ENCODE results near the gene ADAMTS16. TPM values are rescaled to one million over a fixed set of nuclear protein-coding genes. Genes with fewer than 3 reads are reported as not detected.

The ADAMTS16 gene
- total and polyA plus RNA-seq, 9 of the 15 experiments (the other 6 are each of a cell fraction or from before 2014, with no cell fraction given) = not detected

DNA sequence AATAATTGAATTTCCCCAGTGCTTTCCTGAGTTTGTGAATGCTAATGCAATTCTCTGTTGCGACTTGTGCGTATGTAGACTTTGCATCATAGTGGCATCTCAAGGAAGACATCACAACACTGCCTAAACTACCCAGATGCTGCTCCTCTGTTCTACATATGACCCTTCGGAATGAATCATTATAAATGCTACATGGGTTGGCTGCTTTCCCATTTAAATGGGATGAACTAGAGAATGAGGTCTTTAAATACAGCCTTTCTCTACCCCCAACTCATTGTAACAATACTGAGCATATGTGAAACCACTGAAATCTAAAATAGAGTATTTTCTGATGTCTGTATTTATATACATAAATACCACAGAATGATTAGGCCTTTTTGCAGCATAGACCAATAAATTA is 145.8 kb downstream of the ADAMTS16 start:
- FAIRE-seq = no peak
- POLR2A ChIA-PET = interaction anchor here (1.7 kb wide), 1 partner anchor 13 kb away, joined by 3 read pairs; no protein-coding TSS in a partner anchor
- WGBS (ENCODE audit: insufficient coverage, low coverage, missing lambda C conversion rate) = 0% methylated on average over 3 of the region's 3 CpGs

GRCh38 chr5:5287419-5287818 is 147.3 kb downstream of the ADAMTS16 start:
- BruUV-seq (replicated peaks) = no TSS peak
- in situ Hi-C loops (cut with MboI) (no loop called here), intact Hi-C loops (cut with micrococcal nuclease) (no loop called here)
- no peak overlapping the region for H3K4me2 ChIP-seq (ENCODE audit: insufficient read depth, low read length)
- H3K9me1 ChIP-seq (ENCODE audit: control insufficient read depth, insufficient read depth, low read length) = no peaks in the 10 kb centered on the region
- no peaks in the 10 kb centered on the region for H3K9me3 ChIP-seq (replicated peaks; ENCODE audit: control insufficient read depth, insufficient read depth, low read depth, low read length)
- TF ChIP-seq CBFA2T3 (IDR thresholded peaks at IDR 0.05) (no peak), CBX3 (IDR thresholded peaks at IDR 0.05; ENCODE audit: borderline replicate concordance in 1 of 2, low read length in 2 of 2) (no peak), ZNF717 (CRISPR knock-in tag; IDR thresholded peaks at IDR 0.05) (no peak), BCOR (IDR thresholded peaks at IDR 0.05) (no peak)
- no peaks in the 10 kb centered on the region for H3K4me1 ChIP-seq (replicated peaks in 1 of 2; ENCODE audit: control insufficient read depth in 2 of 2, insufficient read depth in 2 of 2, low read length in 2 of 2)
- no peaks in the 10 kb centered on the region for H3K79me2 ChIP-seq (ENCODE audit: control insufficient read depth, insufficient read depth, low read length)
- H4K20me1 ChIP-seq (replicated peaks; ENCODE audit: control insufficient read depth, insufficient read depth, low read length) = no peaks in the 10 kb centered on the region
- H3K27me3 ChIP-seq (ENCODE audit: control insufficient read depth in 2 of 2, insufficient read depth in 2 of 2, low read length in 2 of 2) = peaks cover 4 to 7% of the 10 kb centered on the region in 2 experiments; a peak in 4 of 5 replicates
- ATAC-seq (no peak), DNase-seq (ENCODE audit: extremely low read depth in 1 of 4, low spot score in 3 of 4) (no peak), FAIRE-seq (no peak)
- H3K27ac ChIP-seq (ENCODE audit: extremely low read depth, low read depth, low read length) = no peak overlapping the region
- WGBS (ENCODE audit: insufficient coverage, low coverage, missing lambda C conversion rate) = 1% methylated on average over 9 of the region's 9 CpGs
- no peaks in the 10 kb centered on the region for H3K36me3 ChIP-seq (ENCODE audit: control insufficient read depth, insufficient read depth, low read length)
- ChIA-PET POLR2A (interaction anchor here (1.7 kb wide), 1 partner anchor 14 kb away, joined by 3 read pairs; no protein-coding TSS in a partner anchor), CTCF (ENCODE audit: low intra/inter-chr PET ratio) (no interaction called here)
- H2AFZ ChIP-seq (ENCODE audit: low read depth, low read length) = no peak overlapping the region
- H3K4me3 ChIP-seq = no peak overlapping the region
- no peak overlapping the region for H3K9ac ChIP-seq (ENCODE audit: insufficient read depth in 1 of 2, low read depth in 2 of 2, low read length in 2 of 2)

More for the DNA sequence above, 145.8 kb downstream of the ADAMTS16 start:
- H2AFZ ChIP-seq (ENCODE audit: low read depth, low read length) = no peak overlapping the region
- no peaks in the 10 kb centered on the region for H4K20me1 ChIP-seq (replicated peaks; ENCODE audit: control insufficient read depth, insufficient read depth, low read length)
- DNase-seq (ENCODE audit: extremely low read depth in 1 of 4, low spot score in 3 of 4) (no peak), ATAC-seq (no peak)
- H3K27me3 ChIP-seq (ENCODE audit: control insufficient read depth in 2 of 2, insufficient read depth in 2 of 2, low read length in 2 of 2) = peaks cover 4 to 7% of the 10 kb centered on the region in 2 experiments; a peak in 4 of 5 replicates
- in situ Hi-C loops (cut with MboI) = no loop called here
- H3K27ac ChIP-seq (ENCODE audit: extremely low read depth, low read depth, low read length) = no peak overlapping the region
- no peak overlapping the region for H3K4me3 ChIP-seq
- no peaks in the 10 kb centered on the region for H3K4me1 ChIP-seq (replicated peaks in 1 of 2; ENCODE audit: control insufficient read depth in 2 of 2, insufficient read depth in 2 of 2, low read length in 2 of 2)
- no peaks in the 10 kb centered on the region for H3K36me3 ChIP-seq (ENCODE audit: control insufficient read depth, insufficient read depth, low read length)
- no peaks in the 10 kb centered on the region for H3K9me1 ChIP-seq (ENCODE audit: control insufficient read depth, insufficient read depth, low read length)
- BruUV-seq (replicated peaks) = no TSS peak
- no peak overlapping the region for H3K4me2 ChIP-seq (ENCODE audit: insufficient read depth, low read length)
- CTCF ChIA-PET (ENCODE audit: low intra/inter-chr PET ratio) = no interaction called here
- H3K9ac ChIP-seq (ENCODE audit: insufficient read depth in 1 of 2, low read depth in 2 of 2, low read length in 2 of 2) = no peak overlapping the region
- no peaks in the 10 kb centered on the region for H3K9me3 ChIP-seq (replicated peaks; ENCODE audit: control insufficient read depth, insufficient read depth, low read depth, low read length)
- TF ChIP-seq, protein P1, sequence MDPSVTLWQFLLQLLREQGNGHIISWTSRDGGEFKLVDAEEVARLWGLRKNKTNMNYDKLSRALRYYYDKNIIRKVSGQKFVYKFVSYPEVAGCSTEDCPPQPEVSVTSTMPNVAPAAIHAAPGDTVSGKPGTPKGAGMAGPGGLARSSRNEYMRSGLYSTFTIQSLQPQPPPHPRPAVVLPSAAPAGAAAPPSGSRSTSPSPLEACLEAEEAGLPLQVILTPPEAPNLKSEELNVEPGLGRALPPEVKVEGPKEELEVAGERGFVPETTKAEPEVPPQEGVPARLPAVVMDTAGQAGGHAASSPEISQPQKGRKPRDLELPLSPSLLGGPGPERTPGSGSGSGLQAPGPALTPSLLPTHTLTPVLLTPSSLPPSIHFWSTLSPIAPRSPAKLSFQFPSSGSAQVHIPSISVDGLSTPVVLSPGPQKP (CRISPR knock-in tag; IDR thresholded peaks at IDR 0.05) = no peak
- intact Hi-C loops (cut with micrococcal nuclease) = no loop called here
- H3K79me2 ChIP-seq (ENCODE audit: control insufficient read depth, insufficient read depth, low read length) = no peaks in the 10 kb centered on the region
